Non-pigmented ciliary epithelial cell (primary cell): ENCODE data around the gene POLR2J3.
"Not testable (repeated sequence)": the region's sequence is repeated elsewhere in the genome, so short reads cannot be mapped to it uniquely, and the experiment has no call there.

Source experiments
- DNase-seq: peaks from one replicate; pipeline ENCODE4 v3.0.0-alpha.2; 2010; ENCODE audit warnings: low read depth

Gene POLR2J3

DNA sequence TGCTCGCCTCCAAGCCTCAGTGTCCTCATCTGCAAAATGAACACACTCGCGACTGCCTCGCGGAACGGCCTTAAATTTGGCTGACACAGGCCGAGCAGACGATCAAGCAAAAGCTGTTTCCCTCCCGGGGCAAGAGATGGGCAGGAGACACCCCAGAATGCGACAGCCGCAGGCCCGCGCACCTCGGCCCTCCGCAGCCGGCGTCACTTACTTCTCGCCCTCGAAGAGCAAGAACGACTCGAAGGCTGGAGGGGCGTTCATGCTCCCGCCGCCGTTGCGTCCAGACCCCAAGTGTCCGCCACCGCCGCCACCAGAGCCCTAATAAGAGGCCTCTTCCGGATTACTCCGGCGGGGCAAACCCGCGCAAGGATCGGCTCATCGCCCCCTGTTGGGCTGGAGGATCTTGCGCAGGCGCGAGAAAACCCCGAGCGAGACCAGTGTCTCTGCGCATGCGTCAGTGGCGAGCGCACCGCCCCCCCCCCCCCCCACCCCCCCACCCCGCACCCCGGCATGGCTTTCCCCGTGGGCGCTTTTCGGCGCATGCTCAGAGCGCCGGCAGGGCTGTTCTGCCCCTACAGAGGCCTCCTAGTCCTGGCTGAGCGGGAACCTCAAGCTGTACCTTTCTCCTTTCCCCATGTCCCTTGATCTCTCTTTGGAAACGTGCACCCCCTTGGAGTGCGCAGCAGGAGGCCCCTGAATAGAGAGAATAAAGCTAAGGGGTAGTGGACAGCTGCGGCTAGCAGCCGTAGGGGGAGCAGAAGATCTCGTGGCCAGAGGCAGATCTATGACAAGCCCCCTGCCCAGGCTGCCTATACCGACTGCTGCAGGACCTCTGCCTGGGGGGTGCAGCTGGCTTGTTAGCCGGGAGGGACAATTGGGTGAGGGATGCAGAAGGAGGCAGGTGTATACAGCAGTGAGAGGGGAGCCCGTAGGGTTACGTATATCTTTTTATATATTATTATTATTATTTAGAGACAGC, at the start of gene POLR2J3:
Gene POLR2J3 (minus strand): TSS at position 323 of the 979 bp plus-strand sequence. CDS start 62 bp downstream, at position 261.
- DNase-seq: peak; percentile 47

DNA sequence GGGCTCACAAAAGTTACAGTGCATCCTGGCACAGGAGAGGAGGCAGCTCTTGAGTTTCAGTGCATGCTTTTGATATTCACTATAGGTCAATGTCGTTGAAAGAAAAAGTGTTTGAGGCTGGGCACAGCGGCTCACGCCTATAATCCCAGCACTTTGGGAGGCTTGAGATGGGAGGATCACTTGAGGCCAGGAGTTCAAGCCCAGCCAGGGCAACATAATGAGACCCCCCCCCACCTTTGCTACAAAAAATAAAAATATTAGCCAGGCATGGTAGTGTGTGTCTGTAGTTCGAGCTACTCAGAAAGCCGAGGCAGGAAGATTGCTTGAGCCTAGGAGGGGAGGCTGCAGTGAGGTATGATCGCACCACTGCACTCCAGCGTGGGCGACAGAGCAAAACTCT, 45.7 kb upstream of the POLR2J3 start:
- DNase-seq: not testable (repeated sequence)

DNA sequence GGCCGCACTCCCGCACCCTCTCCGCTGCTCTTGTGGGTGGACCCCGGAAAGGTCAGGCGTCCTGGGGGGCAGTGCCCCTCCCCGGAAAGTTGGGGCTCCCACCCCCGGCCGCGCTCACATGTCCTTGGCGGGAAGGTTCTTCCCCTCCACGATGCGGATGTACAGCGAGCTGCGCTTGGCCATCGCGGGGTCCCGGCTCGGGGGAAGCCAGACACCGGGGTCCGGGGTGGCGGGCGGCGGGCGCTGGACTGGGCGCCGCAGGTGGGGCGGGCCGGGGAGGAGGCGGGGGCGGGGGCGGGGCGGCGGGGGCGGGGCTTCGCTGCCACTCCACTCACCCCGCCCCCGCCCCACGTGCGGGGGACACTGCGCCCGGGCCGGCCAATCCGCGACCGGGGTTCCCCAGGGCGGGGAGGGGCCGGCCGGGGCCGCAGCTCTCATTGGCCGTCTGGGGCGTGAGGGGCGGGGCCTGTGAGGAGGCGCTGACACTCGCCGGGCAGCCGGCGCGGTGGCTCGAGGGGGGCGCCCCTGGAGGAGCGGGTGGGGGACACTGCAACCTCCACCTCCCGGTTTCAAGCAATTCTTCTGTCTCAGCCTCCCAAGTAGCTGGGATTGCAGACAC, 44.2 kb upstream of the POLR2J3 start, which contains the start of gene RASA4:
Gene RASA4 (minus strand): TSS at position 250 of the 619 bp plus-strand sequence. CDS start 67 bp downstream, at position 183.
- DNase-seq: not testable (repeated sequence)

- DNase-seq: not testable (repeated sequence)
Measured at GRCh38 chr7:102615930-102616329, 43.5 kb upstream of the POLR2J3 start.

DNA sequence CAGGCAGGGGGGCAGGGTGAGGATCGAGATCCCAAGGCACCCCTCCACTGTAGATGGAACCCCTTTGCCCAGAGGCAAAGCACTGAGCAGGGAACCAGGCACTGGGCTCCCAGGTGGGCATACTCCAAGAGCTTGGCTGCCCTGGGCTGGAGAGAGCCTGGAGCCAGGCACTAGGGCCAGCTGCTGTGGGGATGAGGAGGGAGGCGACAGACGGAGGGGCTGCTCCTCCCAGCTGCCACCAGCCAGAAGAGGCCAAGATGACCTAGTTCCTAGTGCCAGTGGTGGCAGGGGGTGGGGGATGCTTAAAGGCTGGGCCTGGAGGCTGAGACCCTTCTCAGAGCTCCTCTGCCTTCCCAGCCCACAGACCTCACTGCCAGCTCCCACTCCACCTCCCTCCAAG, 42.5 kb upstream of the POLR2J3 start:
- DNase-seq: not testable (repeated sequence)

GRCh38 chr7:102614346-102614697, 41.9 kb upstream of the POLR2J3 start:
- DNase-seq: not testable (repeated sequence)

DNA sequence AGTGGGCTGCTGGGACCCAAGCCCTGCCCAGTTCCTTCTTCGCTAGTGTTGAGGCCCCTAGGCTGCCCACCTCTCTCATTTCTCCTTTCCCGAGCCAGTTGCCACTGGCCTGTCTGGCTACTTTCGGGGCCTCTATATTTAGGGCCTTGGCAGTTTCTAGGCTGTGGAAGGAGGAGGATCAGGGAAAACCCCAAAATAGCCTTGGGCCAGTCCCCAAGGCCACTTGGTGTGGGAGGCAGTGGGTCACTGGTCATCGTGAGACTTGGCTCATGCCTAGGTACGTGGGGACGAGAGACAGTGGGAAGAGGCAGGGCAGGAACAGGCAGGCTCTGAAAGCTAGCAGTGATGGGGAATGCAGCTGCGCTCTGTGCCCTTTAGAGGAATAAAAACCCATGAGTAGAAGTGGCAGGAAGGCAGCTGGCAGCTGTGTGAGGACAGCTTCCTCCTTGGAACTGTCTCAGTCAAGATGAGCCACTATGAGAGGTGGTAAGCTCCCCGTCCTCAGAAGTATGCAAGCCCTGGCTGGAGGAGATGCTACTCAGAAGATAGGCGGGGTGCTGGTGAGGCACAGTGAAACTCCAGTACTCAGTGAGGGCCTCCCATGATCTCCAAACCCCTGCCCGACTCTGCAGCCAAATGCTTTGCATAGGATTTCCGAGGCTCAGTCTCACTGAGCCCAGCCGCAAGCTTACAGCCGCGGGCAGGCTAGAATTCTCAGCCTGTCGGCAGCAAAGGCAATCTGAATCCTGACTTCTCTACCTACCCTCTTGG, 41.4 kb upstream of the POLR2J3 start:
- not testable (repeated sequence) for DNase-seq

DNA sequence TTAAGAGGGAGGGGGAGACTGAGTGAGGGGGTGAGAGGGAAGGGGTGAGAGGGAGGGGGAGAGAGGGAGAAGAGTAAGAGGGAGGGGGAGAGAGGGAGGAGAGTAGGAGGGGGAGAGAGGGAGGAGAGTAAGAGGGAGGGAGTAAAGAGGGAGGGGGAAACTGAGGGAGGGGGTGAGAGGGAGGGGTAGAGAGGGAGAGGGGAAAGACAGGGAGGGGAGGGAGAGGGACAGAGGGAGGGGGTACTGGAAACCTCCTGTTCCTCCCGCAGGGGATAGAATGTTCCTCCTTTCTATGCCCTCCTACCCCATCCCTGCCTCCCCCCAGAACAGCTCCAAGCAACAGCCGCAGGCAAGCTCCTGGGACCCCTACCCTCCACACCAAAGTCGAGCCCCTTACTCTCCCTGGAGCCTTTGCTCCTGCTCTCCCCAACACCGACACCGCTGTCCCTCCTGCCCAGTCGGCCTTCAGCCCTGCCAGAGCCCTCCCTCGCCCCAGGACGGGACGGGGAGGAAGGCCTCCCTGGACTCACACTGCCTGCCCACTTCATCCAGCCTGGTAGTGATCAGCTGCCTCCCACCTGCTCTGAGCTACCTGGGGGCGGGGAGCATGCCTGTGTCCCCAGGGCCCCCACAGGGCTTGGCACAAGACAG, 39.4 kb upstream of the POLR2J3 start:
- DNase-seq: not testable (repeated sequence)

DNA sequence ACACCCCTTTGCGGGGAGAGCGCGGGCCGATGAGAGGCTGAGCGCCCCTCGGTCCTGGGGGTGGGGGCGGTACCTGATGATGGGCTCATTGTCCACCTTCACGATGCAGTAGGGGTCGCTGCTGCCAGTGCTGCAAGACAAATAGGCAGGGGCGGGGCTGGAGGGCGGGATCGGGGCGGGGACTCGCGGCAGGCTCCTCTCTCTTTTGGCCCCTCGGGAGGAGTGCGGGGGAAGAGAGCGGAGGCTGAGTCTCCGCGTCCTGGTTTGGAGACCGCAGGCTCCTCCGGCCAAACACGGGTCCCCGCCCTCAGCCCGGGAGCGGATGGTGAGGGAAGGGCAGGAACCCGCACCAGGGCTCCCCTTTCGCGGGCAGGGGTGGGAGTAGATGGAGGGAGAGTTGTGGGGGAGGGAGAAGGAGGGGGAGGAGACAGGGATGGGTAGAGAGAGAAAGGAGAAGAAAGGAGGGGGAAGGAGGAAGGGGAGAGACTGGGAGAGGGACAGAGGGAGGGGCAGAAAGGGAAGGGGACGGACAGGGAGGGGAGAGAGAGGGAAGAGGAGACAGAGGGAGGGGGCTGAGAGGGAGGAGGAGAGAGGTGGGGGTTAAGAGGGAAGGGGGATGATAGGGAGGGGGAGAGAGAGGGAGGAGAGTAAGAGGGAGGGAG, 38.8 kb upstream of the POLR2J3 start:
- DNase-seq: not testable (repeated sequence)

- not testable (repeated sequence) for DNase-seq
Measured at GRCh38 chr7:102610441-102610840, 38.1 kb upstream of the POLR2J3 start.

- DNase-seq: not testable (repeated sequence)
Measured at GRCh38 chr7:102609734-102610133, 37.4 kb upstream of the POLR2J3 start.

- not testable (repeated sequence) for DNase-seq
Measured at GRCh38 chr7:102606848-102607247, 34.5 kb upstream of the POLR2J3 start.

DNA sequence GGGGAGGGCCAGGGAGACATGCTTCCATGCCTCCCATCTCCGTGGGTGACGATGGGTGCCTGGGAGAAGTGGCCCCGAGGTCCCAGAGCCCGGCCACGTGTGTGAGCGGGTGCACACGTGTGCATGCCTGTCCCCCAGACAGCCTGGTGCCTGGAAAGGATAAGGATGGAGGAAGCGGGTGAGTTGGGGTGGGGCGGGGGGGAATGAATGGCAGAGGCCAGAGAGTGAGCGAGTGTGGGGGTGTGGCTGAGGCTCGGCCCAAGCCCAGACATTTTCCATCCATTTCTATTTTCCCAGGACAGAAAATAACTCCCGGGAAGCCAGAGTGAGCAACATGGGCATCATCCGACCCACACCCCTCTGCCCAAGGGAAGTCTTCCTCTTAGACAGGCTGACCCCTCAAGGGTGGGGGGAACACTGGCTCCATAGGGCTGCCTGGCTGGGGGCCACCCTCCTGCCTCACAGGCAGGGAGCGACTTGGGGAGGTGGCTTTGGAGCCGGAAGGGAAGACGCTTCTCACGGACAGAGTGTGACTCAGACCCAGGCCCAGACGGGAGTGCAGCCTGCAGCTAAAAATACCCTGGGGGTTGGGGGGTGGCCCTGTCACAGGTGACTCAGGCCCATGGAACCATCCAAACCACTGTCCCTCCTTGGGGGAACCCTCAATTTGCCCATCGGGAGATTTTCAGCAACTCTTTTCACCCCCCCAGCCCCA, 32.2 kb upstream of the POLR2J3 start:
- DNase-seq: not testable (repeated sequence)

DNA sequence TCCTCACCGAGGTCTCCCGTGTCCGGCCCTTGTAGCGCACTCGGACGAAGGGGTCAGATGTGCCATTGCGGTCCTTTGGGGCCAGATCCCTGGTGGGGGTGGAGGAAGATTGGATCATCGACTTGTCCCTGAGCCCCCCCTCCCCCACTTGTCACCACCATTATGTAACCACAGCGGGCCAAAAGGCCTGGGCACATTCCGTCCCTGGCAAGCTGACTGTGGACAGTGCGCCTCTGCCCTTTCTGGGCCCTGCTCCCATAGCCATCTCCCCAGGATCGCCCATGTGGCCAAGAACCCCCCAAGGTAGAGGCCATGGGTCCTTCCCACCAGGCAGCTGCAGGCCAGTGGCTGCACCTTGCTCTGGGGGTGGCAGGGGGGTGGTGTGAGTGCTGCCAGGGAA, 29.9 kb upstream of the POLR2J3 start:
- not testable (repeated sequence) for DNase-seq

DNA sequence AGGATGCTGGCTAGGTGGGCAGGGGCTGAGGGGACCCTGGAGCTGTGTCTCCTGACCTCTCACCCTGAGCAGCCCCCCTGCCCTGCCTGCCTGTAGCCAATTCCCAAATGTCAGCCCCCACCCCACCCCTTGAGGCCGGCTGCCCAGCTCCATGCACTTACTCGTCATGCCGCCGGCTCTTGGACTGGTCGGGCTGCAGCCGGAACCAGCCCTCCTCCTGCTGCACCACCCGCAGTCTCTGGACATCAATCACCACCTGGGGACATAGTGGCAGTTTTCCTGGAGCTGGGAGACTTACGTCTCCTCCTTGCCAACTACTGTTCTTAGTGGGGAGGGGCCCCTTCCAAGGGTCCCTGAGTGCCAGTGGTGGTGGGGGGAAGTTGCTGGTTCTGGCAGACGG, 27.3 kb upstream of the POLR2J3 start:
- not testable (repeated sequence) for DNase-seq

DNA sequence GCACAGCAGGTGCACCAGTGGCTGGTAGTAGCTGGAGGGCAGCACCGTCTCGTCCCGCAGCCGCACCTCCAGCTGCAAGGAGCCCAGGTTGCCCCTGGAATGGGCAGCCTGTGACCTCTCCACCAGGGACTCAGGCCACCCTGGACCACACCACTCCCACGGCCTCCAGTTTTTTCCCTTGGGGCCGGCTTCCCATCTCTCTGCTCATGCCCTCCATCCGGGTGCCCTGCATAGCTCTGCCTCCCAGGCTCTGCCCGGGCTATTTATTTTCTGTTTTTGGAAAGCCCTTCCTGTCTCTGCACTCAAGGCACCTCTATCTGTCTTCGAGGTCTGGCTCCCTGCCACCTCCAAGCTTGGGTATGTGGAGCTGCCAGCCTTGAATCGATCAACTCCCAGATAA, 23.7 kb upstream of the POLR2J3 start:
- not testable (repeated sequence) for DNase-seq

- DNase-seq: not testable (repeated sequence)
Measured at GRCh38 chr7:102593637-102594334, 21.4 kb upstream of the POLR2J3 start.

DNA sequence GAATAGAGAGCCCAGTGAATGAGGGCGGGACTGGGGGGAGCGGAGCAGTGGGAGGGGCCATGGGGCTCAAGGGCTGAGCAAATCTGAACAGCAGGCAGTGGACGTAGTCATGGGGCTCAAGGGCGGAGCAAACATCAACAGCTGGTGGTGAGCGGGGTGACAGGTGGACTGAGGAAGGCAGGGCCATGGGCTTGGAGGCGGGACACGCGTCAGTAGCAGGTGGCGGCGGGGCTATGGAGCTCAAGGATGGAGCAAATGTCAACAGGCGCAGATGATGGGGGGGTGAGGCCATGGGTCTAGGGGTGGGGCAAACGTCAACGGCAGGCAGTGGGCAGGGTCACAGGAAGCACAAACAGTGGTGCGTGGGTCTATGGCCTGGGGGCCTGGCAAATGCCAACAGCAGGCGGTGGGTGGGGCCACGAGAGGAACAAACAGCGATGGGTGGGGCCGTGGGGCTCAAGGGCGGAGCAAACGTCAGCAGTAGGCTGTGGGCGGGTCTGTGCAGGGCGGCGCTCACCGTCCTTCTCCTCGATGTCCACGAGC, 20.2 kb upstream of the POLR2J3 start:
- not testable (repeated sequence) for DNase-seq

DNA sequence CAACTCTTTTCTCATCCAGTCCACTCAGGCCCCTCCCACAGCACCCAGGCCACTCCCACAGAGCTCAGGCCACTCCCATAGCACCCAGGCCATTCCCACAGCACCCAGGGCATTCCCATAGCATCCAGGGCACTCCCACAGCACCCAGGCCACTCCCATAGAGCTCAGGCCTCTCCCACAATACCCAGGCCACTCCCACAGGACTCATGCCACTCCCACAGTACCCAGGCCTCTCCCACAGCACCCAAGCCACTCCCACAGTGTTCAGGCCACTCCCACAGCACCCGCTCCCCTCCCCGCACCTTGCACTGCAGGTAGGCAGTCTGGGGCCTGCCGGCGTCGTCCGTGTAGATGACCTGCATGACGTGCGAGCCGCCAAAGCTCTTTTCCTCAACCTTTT, 17.5 kb upstream of the POLR2J3 start:
- not testable (repeated sequence) for DNase-seq
